Vagina (tissue), 2 donors: Measurements from ENCODE around the gene ETS1.

Experiments used
- POLR2A ChIP-seq, 2 donors: fragments of 450-650 bp; IDR thresholded peaks; one replicate each; pipeline ENCODE4 v1.6.1; 2017; ENCODE audit warnings: antibody characterized with exemption in 2 of 2, mild to moderate bottlenecking in 2 of 2, moderate library complexity in 2 of 2
- TF ChIP-seq, protein P1 (sequence below), 3 experiments: fragments of 450-650 bp in 2 of 3; fragments of 200-600 bp in 1 of 3; sonication (generic) in 1 of 3; IDR thresholded peaks; one replicate each; pipeline ENCODE4 v1.5.1; 2017 to 2019; ENCODE audit warnings: antibody characterized with exemption in 3 of 3, mild to moderate bottlenecking in 2 of 3, moderate library complexity in 2 of 3

DNA sequence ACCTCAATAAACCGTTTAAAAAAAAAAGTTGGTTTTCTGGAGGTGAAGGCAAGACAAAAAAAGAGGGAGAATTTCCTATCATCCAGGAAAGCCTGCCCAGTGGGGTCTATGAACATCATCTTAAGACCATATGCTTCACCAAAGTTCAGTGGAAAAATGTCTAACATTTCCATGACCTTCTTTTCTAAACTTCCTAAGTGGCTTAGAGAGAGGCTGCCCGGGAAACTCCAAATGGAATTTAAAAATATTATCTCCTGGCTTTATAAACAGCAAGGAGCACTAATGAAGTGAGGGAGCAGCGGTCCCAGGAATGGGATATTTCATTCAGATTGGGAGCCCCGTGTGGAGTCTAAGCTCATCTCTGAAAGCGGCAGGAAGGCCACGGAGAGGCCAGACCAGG lies 46.9 kb downstream of the ETS1 start:
- TF ChIP-seq, protein P1, sequence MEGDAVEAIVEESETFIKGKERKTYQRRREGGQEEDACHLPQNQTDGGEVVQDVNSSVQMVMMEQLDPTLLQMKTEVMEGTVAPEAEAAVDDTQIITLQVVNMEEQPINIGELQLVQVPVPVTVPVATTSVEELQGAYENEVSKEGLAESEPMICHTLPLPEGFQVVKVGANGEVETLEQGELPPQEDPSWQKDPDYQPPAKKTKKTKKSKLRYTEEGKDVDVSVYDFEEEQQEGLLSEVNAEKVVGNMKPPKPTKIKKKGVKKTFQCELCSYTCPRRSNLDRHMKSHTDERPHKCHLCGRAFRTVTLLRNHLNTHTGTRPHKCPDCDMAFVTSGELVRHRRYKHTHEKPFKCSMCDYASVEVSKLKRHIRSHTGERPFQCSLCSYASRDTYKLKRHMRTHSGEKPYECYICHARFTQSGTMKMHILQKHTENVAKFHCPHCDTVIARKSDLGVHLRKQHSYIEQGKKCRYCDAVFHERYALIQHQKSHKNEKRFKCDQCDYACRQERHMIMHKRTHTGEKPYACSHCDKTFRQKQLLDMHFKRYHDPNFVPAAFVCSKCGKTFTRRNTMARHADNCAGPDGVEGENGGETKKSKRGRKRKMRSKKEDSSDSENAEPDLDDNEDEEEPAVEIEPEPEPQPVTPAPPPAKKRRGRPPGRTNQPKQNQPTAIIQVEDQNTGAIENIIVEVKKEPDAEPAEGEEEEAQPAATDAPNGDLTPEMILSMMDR (IDR thresholded peaks at IDR 0.05) = no peak
- TF ChIP-seq POLR2A (IDR thresholded peaks at IDR 0.05) = no peak
